NCI-H345 treated with DMSO at 0.1 percent for 48 hours (cell line): ENCODE measurements around the gene BTBD16.

Experiments
- DNase-seq: peaks from one replicate; lab custom pipeline; 2025; ENCODE audit not compliant: unreplicated experiment; lab: John Stamatoyannopoulos, UW

BTBD16 gene

DNA sequence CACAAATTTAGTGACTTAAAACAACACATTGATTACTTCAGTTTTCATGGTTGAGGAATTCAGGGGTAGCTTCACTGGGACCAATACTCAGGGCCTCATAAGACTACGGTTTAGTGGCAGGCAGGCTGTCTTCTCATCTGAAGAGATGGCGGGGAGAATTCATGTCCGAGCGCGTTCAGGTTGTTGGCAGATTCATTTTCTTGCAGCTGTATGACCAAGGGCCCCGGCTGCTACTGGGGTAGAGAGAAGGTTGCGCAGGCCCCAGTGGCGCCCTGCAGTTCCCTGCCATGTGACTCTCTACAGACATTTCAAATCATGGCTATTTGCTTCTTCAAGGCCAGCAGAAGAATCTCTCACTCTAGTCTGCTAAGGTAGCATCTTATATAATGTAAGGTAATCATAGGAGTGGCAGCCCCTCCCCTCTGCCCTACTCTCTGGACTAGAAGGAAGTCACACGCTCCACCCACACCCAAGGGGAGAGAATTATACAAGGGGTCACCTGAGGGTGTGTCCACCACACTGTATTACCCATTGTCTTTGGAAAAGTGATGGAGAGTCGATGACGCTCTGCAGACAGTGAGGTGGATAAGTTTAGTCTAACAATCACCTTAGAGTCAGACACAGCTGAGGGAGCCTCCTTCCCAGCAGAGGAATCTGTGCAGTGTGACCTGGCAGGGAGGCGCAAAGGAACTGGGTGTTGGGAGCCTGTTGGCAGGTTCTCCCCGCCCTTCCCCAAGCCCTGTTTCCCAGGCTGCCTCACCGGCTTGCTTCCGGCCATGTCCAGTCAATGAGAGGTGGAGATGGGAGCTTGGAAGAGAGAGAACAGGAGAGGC lies 67.7 kb downstream of the BTBD16 start:
- DNase-seq, result no peak

DNA sequence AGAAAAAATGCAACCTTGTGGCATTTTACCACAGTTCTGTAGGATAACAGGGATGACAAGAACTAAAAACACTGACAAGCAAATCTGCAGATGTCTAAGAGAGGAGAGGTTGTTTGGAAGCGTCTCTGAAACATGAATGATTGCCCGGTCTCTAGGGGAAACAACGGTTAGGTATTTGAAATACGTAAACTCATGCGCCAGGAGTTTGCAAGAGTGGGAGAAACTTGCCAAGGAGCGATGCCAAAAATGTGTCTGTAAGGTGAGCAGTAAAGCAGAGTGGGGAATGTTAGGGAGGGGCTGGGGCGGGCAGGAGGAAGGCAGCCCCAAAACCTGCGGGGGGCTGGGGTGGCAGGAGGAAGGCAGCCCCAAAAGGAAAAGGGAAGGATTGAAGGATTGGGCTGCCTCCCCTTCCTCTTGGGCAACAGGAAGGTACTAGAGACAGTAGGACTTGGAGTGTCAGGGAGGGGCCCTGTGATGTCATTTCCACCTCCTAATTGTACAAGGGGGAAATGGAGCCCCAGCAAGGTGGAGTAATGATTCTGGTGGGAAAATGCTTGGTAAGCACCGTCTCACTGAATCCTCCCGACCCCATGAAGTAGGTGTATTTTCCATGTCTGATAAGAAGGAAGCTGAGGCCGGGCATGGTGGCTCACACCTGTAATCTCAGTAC lies 70.2 kb downstream of the BTBD16 start:
- DNase-seq, result no peak

DNA sequence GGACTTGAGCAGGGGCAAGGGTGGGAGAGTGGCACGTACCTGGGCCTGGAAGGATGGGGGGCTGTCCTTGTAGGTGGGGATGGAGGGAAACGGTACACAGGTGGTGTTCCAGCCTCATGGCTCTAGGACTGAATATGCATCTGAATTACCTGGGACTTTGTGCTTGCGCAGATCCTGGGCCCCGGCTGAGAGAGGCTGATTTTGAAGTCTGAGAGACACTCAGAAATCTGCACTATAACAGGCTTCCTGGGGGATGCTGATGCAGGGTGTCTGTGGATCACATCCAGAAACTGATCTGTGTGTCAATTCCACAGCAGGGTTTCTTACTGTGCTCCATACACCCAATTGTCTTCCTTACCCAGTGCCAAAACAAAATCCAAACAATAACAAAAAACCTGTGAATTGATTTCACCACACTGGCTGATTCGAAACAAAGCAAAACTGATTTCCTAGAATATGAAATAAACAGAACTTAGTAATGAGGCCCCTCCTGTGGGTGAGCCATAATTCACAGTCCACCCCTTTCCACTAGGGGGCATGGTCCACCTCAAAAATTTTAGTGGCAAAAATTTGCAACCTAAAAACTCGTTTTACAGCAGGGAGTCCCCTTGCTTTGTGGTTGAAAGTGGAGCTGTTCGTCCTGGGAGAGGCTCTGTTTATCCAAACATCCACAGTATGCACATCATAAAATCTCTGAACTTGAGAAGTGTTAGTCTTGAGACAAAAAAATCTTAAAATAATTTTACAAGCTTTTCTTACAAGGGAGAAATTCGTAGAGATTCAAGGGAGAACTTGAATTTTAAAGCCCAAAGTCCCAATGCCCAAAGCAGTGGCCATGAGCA lies 71.4 kb downstream of the BTBD16 start:
- peak; percentile 3 for DNase-seq

DNA sequence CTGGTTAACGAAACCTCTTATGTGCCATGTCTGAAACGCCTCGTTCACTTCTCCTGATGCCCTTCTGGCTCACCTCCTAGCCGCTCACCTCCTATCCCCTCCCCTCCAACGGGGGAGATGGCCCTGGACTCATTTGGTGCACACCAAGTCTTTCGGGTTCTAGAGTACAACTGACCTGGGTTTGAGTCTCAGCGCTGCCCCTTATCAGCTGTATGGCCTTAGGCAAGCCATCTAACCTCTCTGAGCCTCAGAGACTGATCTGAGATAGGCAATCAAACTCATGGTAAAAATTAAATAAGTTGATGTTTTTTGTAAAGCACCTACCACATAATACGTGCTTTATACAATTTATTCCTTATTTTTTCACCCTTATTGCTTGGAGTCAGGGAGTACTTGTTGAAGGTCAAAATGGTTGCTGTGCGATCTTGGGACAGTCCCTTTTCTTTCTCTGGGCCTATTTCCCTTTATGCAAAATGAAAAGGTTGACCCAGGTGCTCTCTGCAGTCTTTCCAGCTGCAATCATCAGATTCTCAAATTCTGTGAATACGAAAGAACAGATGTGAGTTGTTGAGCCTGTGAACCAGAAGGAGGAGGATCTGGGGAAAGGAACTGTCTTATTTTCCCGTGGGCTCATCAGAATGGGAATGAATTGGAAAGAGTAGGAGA lies 72.2 kb downstream of the BTBD16 start:
- no peak for DNase-seq

DNA sequence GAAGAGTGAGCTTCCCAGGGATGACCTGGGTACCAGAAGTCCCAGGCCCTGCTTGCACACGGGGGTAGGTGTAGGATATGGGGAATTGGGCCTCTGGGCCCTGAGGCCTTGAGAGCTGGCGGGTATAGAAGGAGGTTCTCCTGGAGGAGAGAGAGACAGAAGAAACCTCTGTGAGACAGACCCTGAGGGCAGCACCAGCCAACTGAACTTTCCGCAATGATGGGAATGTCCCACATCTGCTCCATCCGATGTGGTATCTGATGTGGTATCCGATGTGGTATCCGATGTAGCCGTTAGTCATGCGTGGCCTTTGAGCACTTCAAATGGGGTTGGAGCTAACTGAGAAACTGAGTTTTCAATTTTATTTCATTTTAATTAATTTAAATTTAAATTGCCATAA lies 72.8 kb downstream of the BTBD16 start:
- DNase-seq, result no peak

DNA sequence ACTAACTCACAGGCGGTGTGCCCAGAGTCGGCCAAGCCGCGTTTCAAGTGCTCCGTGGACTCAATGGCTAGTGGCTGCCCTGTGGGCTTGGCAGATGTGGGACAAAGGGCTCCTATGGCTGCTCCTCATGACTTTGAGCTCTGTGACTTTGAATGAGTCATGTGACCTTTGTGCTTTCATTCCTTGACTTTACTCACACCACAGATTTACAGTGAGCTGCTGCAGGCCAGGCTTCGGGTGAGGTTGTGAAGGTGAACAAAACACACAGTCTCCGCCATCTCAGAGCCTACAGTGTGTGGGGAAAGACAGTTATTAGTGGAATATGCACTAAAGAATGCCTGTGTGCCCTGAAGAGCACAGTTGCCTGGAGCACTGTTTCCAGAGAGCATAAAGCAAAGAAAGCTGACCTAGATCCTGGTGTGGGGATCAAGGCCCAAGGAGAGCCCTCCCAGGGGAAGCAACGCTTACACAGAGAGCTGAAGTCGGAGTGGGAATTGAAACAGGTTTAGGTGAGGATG lies 73.7 kb downstream of the BTBD16 start:
- no peak for DNase-seq

DNA sequence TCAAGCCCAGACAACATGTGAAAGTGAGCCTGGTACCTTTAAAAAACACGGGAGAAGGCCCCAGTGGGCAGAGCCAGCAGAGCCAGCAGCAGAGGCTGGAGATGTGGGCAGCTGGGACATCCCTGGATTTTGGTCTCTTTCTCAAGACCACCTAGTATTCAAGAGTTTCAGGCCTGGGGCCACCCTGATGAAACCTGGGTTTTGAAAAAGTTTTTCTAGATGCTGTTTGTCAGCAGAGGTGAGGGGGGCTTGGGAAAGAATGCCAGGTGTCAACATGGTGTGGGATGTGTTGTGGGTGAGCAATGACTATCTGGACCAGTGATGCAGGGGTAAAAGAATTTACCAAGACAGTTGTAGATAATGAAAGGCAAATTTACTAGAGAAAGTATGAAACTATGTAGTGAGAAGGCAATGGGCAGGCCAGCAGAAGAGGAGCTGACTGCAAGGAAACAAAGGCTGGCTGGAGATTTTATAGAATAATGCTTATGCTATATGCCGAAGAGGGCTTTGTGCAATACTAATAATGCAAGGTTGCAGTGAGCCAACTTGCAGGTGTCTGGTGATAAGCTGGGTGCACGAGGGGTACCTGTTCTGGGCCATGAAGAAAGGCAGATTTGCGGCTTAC lies 75.3 kb downstream of the BTBD16 start:
- DNase-seq, result no peak

DNA sequence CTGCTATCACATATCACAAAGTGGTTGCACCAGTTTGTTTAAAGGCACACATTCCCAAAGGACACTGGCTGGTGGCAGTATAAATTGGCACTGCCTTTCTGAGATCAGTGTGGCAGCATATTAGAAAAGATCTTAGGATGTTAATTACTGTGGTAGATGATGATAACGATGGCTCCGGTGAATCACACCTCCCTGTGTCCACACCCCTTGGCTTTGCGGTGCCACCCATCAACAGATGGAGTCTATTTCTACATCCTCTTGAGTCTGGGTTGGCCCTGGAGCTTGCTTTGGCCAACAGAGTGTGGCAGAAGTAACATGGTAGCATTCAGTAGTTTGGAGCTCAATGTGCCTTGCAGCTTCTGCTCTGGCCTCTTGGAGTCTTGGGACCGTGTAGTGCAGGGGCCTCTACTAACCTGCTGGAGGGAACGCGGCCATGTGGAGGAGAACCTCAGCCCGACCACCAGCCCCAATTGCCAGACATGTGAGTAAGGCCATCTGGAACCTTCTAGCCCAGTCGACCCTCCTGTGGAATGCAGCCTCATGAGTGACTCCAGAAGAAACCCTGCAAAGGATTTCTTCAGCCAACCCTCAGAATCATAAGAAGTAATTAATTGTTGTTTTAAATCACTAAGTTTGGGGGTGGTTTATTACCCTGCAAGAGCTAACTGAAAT lies 76.2 kb downstream of the BTBD16 start:
- no peak for DNase-seq

DNA sequence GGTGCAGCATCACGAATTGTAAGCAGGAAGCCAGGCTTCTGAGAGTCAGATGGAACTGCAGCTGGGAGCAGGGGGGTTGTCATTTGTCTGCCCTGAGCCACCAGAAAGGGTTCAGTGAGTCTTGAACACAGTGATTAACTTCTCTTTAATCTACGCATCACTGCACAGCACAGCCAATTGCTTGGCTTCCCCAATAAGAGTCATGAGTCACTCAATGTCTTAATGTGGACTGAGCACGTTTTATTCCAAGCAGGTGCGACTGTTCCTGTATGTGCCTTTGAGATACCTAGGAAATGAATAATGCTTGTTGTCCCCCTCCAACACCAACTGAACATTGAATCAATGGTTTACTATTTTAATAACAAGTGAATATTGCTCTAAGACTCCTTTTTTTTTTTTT lies 77.4 kb downstream of the BTBD16 start:
- peak; percentile 2 for DNase-seq

DNA sequence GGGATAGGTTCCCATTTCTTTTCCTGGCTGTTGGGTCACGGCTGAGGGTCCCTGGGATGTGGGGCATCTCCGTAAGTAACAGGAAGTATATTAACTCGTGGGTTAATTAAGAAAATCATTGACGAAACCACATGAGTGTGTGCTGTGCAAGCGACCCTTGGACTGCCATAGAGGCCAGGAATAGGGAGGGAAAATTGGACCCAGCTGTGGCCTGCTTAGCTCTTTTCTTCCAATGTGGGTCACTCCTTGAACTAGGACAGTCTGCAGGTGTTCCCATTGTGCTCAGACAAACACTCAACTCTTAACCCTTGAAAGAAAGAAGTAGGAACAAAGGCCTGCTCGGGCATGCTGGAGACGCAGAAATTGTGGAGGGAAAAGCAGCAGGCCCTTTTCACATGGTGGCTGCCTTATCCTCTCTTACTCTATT lies 77.9 kb downstream of the BTBD16 start:
- peak; percentile 7 for DNase-seq

DNA sequence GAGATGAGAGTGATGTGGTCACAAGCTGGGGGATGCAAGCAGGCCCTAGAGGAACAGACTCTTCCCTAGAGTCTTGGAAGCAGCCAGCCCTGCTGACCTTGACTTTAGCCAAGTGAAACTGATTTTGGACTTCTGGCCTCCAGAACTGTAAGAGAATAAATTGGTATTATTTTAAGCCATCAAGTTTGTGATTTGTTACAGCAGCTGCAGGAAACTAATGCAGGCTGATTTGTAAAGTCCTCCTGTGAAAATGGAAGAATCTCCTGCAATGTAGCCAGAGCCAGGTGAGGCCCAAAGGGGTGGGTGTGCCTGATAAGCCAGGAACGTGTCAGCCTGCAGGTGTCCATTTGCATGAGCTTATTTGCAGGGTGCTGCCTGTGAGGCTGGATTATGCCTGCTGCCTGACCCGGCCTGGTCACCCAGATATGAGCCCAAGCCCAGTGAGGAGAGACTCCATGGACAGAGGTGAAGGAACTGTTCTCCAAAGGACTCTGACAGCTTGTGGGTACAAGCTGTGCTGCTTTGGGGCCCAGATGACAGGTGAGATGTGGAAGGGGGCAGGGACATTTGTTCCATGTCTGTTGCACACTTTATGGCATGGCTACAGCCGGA lies 78.8 kb downstream of the BTBD16 start:
- no peak for DNase-seq

DNA sequence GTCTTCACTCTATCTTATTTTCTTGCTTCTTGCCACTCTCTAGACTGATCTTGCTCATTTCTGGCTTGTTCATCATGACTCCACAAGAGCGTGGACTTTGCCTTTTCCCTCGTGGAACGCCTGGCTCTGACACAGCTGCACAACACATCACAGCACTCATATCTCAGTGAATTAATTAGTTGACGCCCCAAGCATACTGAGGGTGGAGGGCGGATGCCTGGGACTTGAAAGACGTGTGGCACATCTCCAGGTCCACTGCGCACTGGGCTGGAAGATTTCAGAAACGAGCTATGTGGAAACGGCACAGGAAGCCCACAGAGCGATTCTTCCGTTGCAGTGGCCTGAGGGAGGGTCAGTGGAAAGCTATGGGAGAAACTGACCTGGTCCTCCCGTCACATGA lies 79.8 kb downstream of the BTBD16 start:
- no peak for DNase-seq

DNA sequence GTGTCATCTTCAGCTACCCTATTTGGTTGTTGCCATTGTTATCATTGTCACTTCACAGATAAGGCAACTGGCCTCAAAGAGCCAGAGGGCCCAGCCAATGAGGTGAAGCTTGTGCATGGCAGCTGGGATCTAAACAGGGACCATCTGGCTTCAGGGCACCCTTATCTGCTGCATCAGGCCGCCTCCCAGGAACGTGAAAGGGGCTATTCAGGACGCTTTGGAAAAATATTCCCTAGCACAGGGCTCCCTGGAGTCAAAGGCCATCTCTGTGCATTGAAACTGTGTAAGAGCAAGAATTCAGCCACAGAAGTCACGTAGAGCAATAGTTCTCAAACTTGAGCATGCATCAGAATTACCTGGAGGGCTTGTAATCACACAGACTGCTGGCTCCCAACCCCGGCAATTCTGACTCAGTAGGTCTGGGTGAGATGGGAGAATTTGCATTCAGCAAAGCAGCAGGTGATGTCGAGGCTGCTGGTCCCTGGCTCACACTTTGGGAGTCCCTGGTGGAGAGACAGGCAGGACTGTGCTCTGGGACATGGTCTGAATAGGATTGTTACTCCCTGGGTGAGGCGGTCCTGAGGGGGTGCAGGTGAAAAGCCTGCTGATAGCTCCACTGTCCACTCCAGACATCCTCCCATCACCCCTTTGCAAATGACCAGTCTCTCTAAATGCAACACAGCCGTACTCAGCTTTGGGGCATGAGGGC lies 81.9 kb downstream of the BTBD16 start:
- DNase-seq, result no peak

DNA sequence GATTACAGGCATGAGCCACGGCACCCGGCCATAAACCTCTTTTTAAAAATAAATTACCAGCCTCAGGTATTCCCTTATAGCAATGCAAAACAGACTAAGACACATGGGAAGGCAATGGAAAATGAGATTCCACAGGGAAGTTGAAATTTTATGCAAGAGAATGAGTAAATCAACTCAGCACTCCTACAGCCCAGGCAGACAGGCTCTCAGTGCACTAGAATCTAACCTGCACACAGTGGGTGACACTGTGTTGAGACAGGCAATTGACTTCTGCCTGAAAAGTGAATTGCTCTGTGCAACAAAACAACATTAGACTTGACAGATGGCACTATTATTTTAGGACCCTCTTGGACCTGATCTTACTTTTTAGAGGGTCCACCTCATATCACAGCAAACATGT lies 83.3 kb downstream of the BTBD16 start:
- no peak for DNase-seq

DNA sequence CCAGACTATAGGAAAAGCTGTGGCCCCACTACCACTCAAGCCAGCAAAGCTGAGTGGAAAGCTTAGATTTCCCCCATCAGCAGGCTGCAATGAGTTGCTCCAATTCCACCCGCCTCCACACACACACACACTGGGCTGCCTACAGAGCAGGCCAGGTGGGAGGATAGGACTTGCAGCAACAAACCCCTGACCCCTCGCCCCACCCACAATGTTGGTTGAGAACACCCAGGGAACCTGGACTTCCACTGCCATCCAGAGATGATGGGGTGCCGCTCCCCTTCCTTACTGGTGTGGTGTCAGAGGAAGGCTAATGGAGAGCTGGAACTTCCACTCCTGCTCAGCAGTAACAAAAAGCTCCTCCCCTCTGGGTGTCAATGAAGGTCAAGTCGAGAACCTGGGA lies 86.6 kb downstream of the BTBD16 start:
- DNase-seq, result no peak

DNA sequence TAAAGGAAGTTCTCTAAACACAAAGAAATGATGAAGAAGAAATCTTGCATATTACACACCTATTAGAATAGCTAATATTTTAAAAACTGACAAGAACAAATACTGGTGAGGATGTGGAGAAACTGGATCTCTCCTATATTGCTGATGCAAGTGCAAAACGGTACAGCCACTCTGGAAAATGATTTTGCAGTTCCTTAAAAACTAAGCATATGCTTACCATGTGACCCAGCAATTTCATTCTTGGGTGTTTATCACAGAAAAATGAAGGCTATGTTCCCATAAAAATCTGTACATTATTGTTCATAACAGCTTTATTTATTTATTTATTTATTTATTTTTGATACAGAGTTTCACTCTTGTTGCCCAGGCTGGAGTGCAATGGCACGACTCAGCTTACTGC lies 88.5 kb downstream of the BTBD16 start:
- no peak for DNase-seq

DNA sequence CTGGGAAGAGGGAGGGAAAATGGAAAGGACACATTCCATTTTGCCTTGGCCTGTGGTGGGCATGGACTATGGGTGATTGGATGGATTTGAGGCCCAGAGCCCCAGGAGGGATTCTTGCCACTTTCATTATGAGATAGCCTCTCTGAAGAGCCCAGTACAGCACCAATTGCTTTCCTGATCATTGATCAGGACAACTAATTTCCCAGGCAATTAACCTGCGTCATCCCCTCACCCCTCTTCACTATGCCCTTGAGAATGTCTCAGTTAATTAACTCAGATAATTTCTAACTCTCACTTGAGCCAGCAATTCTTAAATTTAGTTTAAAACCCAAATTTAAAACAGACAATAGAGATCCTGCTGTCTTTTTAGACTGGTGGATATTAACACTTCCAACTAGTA lies 90.0 kb downstream of the BTBD16 start:
- DNase-seq, result no peak

DNA sequence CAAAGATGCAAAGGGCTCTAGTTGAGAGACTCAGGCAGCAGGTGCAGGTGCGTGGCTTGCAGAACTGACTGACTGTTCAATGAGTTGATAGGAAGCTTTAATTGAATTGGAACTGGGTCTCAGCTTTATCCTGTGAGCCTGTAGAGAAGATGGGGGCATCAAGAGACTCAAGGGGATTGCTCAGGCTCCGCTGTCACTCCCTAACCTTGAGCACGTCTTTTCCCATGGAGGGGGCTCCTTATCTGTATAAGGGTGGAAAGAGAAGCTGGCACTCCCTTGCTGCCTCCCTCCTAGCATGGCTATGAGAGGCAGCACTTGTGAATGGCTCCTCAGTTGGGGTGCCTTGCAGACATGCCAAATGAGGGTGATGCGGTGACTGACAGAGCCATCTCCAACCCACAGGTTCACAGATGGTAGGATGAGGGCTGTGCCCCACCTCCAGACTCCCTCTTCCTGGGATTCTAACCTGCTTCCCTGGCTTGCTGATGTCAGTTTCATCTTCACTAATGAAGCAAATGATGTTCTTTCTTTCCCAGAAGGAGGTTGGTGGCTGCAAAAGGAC lies 91.0 kb downstream of the BTBD16 start:
- no peak for DNase-seq

DNA sequence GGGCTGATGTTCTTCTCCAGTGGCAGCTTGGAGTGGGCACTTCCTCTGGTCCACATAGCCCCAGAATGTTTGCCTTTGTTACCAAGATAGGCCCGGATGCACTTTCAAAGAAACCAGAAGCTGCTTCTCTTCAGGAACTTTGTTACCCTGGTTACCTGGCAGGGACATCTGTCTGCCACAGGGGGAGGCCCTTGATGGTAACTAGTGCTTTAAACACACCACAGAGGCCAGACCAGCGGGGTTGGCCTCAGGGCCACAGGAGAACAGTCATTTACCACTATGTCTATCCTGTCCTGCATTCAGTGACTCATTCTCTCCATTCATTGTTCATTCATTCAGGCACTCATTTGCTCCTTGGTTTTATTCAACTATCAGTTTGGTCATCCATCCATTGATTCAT lies 91.5 kb downstream of the BTBD16 start:
- no peak for DNase-seq
